ENCODE measurements around the gene B3GNT4.

The B3GNT4 gene

DNA sequence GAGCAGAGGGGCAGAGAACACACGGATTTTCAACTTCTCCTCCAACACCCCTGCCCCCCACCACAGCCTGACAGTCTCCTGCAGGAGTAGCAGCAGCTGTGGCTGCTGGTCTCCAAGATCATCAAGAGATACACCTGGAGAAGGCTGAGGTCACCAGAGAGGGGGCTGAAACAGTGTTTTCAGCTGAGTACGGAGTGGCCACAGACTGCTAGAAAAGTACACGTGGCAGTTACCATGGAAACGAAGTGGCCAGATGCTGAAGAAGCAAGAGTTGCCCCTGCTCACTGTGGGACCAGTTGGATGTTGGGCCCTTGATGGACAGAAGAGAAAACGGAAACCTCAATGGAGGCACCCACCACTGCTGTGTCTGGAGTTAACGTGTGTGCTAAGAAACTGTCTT lies 27.3 kb downstream of the B3GNT4 start:
- TF ChIP-seq NFIC (IDR thresholded peaks at IDR 0.05) (no peak), ZBTB7A (IDR thresholded peaks at IDR 0.05; ENCODE audit: low read depth) (no peak), YY1 (IDR thresholded peaks at IDR 0.05; ENCODE audit: low read depth) (no peak), CEBPB (IDR thresholded peaks at IDR 0.05) (no peak), MAX (IDR thresholded peaks at IDR 0.05) (no peak), FOXM1 (IDR thresholded peaks at IDR 0.05; ENCODE audit: borderline replicate concordance, low read depth) (no peak), EP300 (IDR thresholded peaks at IDR 0.05; ENCODE audit: borderline replicate concordance) (no peak), TAF1 (IDR thresholded peaks at IDR 0.05; ENCODE audit: low read depth) (no peak), TCF12 (IDR thresholded peaks at IDR 0.05; ENCODE audit: low read depth) (no peak), CREB1 (IDR thresholded peaks at IDR 0.05; ENCODE audit: low read depth) (no peak), TEAD4 (IDR thresholded peaks at IDR 0.05) (no peak), EGR1 (IDR thresholded peaks at IDR 0.05) (no peak), RAD21 (IDR thresholded peaks at IDR 0.05; ENCODE audit: low read depth) (no peak)
- TF ChIP-seq, protein P1, sequence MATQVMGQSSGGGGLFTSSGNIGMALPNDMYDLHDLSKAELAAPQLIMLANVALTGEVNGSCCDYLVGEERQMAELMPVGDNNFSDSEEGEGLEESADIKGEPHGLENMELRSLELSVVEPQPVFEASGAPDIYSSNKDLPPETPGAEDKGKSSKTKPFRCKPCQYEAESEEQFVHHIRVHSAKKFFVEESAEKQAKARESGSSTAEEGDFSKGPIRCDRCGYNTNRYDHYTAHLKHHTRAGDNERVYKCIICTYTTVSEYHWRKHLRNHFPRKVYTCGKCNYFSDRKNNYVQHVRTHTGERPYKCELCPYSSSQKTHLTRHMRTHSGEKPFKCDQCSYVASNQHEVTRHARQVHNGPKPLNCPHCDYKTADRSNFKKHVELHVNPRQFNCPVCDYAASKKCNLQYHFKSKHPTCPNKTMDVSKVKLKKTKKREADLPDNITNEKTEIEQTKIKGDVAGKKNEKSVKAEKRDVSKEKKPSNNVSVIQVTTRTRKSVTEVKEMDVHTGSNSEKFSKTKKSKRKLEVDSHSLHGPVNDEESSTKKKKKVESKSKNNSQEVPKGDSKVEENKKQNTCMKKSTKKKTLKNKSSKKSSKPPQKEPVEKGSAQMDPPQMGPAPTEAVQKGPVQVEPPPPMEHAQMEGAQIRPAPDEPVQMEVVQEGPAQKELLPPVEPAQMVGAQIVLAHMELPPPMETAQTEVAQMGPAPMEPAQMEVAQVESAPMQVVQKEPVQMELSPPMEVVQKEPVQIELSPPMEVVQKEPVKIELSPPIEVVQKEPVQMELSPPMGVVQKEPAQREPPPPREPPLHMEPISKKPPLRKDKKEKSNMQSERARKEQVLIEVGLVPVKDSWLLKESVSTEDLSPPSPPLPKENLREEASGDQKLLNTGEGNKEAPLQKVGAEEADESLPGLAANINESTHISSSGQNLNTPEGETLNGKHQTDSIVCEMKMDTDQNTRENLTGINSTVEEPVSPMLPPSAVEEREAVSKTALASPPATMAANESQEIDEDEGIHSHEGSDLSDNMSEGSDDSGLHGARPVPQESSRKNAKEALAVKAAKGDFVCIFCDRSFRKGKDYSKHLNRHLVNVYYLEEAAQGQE (IDR thresholded peaks at IDR 0.05; ENCODE audit: low read depth): no peak
- TF ChIP-seq, protein P2, sequence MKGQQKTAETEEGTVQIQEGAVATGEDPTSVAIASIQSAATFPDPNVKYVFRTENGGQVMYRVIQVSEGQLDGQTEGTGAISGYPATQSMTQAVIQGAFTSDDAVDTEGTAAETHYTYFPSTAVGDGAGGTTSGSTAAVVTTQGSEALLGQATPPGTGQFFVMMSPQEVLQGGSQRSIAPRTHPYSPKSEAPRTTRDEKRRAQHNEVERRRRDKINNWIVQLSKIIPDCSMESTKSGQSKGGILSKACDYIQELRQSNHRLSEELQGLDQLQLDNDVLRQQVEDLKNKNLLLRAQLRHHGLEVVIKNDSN (IDR thresholded peaks at IDR 0.05): no peak

- TF ChIP-seq TAF1 (IDR thresholded peaks at IDR 0.05; ENCODE audit: low read depth) (no peak), CREB1 (IDR thresholded peaks at IDR 0.05; ENCODE audit: low read depth) (no peak), CEBPB (IDR thresholded peaks at IDR 0.05) (no peak), FOXM1 (IDR thresholded peaks at IDR 0.05; ENCODE audit: borderline replicate concordance, low read depth) (no peak), TEAD4 (IDR thresholded peaks at IDR 0.05) (no peak), EP300 (IDR thresholded peaks at IDR 0.05; ENCODE audit: borderline replicate concordance) (no peak), RAD21 (IDR thresholded peaks at IDR 0.05; ENCODE audit: low read depth) (no peak), TCF12 (IDR thresholded peaks at IDR 0.05; ENCODE audit: low read depth) (no peak), NFIC (IDR thresholded peaks at IDR 0.05) (no peak), ZBTB7A (IDR thresholded peaks at IDR 0.05; ENCODE audit: low read depth) (no peak), EGR1 (IDR thresholded peaks at IDR 0.05) (no peak), YY1 (IDR thresholded peaks at IDR 0.05; ENCODE audit: low read depth) (no peak), MAX (IDR thresholded peaks at IDR 0.05) (no peak)
- TF ChIP-seq, protein P2 (IDR thresholded peaks at IDR 0.05): no peak
- TF ChIP-seq, protein P1 (IDR thresholded peaks at IDR 0.05; ENCODE audit: low read depth): no peak
These were observed 29.2 kb downstream of the B3GNT4 start for GRCh38 chr12:122232691-122233090.

DNA sequence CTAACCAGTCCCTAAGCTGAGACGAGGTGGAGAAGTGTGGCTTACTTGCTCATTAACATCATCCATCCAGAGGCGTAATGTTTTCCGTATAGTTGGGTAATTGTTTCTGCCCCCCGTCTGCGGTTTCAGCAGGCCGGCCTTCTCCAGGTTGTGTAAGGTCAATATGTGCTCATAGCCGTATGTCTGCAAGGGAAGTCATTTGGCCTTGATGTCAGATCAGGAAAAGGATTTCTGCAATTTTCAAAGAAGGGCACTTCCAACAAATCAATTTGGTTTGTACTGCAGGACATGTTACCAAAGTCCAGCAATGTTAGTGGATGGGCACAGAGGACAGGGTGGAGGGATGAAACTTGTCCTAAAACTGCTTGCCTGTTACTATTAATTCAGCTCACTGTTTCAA lies 32.2 kb downstream of the B3GNT4 start:
- TF ChIP-seq, protein P2 (IDR thresholded peaks at IDR 0.05): no peak
- TF ChIP-seq CEBPB (IDR thresholded peaks at IDR 0.05): no peak
- no peak for TF ChIP-seq EP300 (IDR thresholded peaks at IDR 0.05; ENCODE audit: borderline replicate concordance)
- TF ChIP-seq EGR1 (IDR thresholded peaks at IDR 0.05): no peak
- TF ChIP-seq TAF1 (IDR thresholded peaks at IDR 0.05; ENCODE audit: low read depth): no peak
- no peak for TF ChIP-seq FOXM1 (IDR thresholded peaks at IDR 0.05; ENCODE audit: borderline replicate concordance, low read depth)
- no peak for TF ChIP-seq TCF12 (IDR thresholded peaks at IDR 0.05; ENCODE audit: low read depth)
- no peak for TF ChIP-seq MAX (IDR thresholded peaks at IDR 0.05)
- TF ChIP-seq, protein P1 (IDR thresholded peaks at IDR 0.05; ENCODE audit: low read depth): no peak
- no peak for TF ChIP-seq NFIC (IDR thresholded peaks at IDR 0.05)

DNA sequence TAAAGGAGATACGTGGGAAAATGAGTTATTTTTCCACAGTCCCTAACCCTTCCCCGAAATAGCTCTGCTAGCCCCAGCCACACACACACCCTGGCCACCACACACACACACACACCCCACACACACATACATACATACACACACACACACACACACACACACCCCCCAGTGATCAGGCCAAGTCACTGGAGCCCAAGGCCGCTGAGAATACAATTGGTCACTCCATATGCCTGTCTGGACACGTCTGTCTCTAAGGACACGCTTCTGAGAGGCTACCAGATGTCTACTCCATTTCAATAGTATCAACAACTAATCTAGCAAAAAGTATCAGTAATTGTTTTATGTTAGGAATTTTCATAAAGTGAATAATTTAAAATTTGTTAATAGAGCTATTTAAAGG lies 35.4 kb downstream of the B3GNT4 start:
- TF ChIP-seq, protein P2 (IDR thresholded peaks at IDR 0.05): no peak
- TF ChIP-seq RAD21 (IDR thresholded peaks at IDR 0.05; ENCODE audit: low read depth): no peak
- TF ChIP-seq EP300 (IDR thresholded peaks at IDR 0.05; ENCODE audit: borderline replicate concordance): no peak
- no peak for TF ChIP-seq YY1 (IDR thresholded peaks at IDR 0.05; ENCODE audit: low read depth)
